Fibroblast of mammary gland (primary cell): ENCODE results near the gene FH.

Source experiments
- DNase-seq: peaks from one replicate; pipeline ENCODE4 v3.0.0-alpha.2; 2010; ENCODE audit warnings: low read depth
- H3K4me3 ChIP-seq: 2 replicates; pipeline ENCODE4 v1.5.1; 2011; ENCODE audit warnings: low read depth, mild to moderate bottlenecking, low read length, moderate library complexity; ENCODE audit not compliant: control insufficient read depth
- CTCF ChIP-seq: conservative IDR thresholded peaks from 2 replicates; pipeline ENCODE4 v1.5.1; 2011; ENCODE audit warnings: low read depth, low read length, inconsistent platforms; ENCODE audit not compliant: control insufficient read depth, insufficient read depth

FH gene

GRCh38 chr1:241519308-241520079 lies at the start of gene FH:
Gene FH (minus strand): TSS chr1:241519755. CDS start chr1:241519722, 33 bp downstream.
- peak; percentile 98 for DNase-seq
- H3K4me3 ChIP-seq = peak within 1 kb of the TSS; percentile 78
- TF ChIP-seq CTCF = no peak

GRCh38 chr1:241560849-241561187 lies 41.3 kb upstream of the FH start:
- no peak overlapping the region for H3K4me3 ChIP-seq
- no peak for TF ChIP-seq CTCF
- no peak for DNase-seq

GRCh38 chr1:241560146-241560848 lies 40.7 kb upstream of the FH start:
- TF ChIP-seq CTCF = no peak
- no peak overlapping the region for H3K4me3 ChIP-seq
- DNase-seq = no peak

GRCh38 chr1:241557551-241558193 lies 38.1 kb upstream of the FH start:
- DNase-seq = no peak
- TF ChIP-seq CTCF = no peak
- no peak overlapping the region for H3K4me3 ChIP-seq

GRCh38 chr1:241557031-241557430 lies 37.5 kb upstream of the FH start:
- TF ChIP-seq CTCF = no peak
- no peak for DNase-seq
- H3K4me3 ChIP-seq = no peak overlapping the region

GRCh38 chr1:241555526-241555925 lies 36.0 kb upstream of the FH start:
- TF ChIP-seq CTCF = no peak
- no peak overlapping the region for H3K4me3 ChIP-seq
- DNase-seq = no peak
